A673 (cell line): ENCODE measurements around the gene PMM2. TPM values are rescaled to one million over a fixed set of nuclear protein-coding genes. Genes with fewer than 3 reads are reported as not detected.
"Not testable (repeated sequence)": the region's sequence is repeated elsewhere in the genome, so short reads cannot be mapped to it uniquely, and the experiment has no call there.

ENCODE experiments used
- BruUV-seq: library from RNA; stranded (reverse); fragments of 400-500 nt; replicated peaks from 2 replicates; lab custom pipeline; 2021; lab: Mats Ljungman, UMichigan
- CTCF ChIA-PET: fragments of 300-600 bp; sonication (Branson Sonifier 250); formaldehyde crosslinking; loops from one replicate; lab custom pipeline; 2022; ENCODE audit warnings: antibody characterized with exemption; lab: Charles Lee
- POLR2A ChIA-PET: fragments of 300-600 bp; sonication (Branson Sonifier 250); formaldehyde crosslinking; loops from one replicate; lab custom pipeline; 2022; ENCODE audit warnings: antibody characterized with exemption; ENCODE audit not compliant: low non-redundant PET; lab: Charles Lee
- DNase-seq: peaks from one replicate; pipeline ENCODE4 v3.0.0-alpha.2; 2015; ENCODE audit warnings: low spot score
- H3K27ac ChIP-seq: fragments of 200-600 bp; sonication (generic); 2 replicates; pipeline ENCODE4 v1.5.1; 2016; ENCODE audit warnings: mixed run types, low read depth, mild to moderate bottlenecking, mixed read lengths, antibody characterized with exemption, low read length; ENCODE audit not compliant: poor library complexity, severe bottlenecking
- H3K27me3 ChIP-seq: fragments of 200-600 bp; sonication (generic); replicated peaks from 2 replicates; pipeline ENCODE4 v1.6.1; 2017; ENCODE audit warnings: mixed run types, low read depth, mild to moderate bottlenecking, mixed read lengths, antibody characterized with exemption, low read length; ENCODE audit not compliant: insufficient read depth, poor library complexity
- H3K36me3 ChIP-seq: fragments of 200-600 bp; sonication (generic); 2 replicates; pipeline ENCODE4 v1.6.1; 2016; ENCODE audit warnings: mixed run types, mild to moderate bottlenecking, mixed read lengths, antibody characterized with exemption, low read length; ENCODE audit not compliant: insufficient read depth, poor library complexity, severe bottlenecking
- H3K4me1 ChIP-seq: fragments of 200-600 bp; sonication (generic); 2 replicates; pipeline ENCODE4 v1.6.1; 2017; ENCODE audit warnings: mixed run types, mild to moderate bottlenecking, mixed read lengths, antibody characterized with exemption, low read length; ENCODE audit not compliant: insufficient read depth, poor library complexity, severe bottlenecking
- H3K4me3 ChIP-seq: fragments of 200-600 bp; sonication (generic); 2 replicates; pipeline ENCODE4 v1.5.1; 2016; ENCODE audit warnings: low read depth, mixed run types, mild to moderate bottlenecking, mixed read lengths, low read length; ENCODE audit not compliant: poor library complexity, severe bottlenecking
- H3K9me3 ChIP-seq: fragments of 200-600 bp; sonication (generic); 2 replicates; pipeline ENCODE4 v1.6.1; 2016; ENCODE audit warnings: mixed run types, low read depth, mild to moderate bottlenecking, mixed read lengths, antibody characterized with exemption, low read length; ENCODE audit not compliant: poor library complexity, severe bottlenecking
- EZH2 ChIP-seq: fragments of 200-600 bp; sonication (generic); IDR thresholded peaks from 2 replicates; pipeline ENCODE4 v1.6.1; 2017; ENCODE audit warnings: borderline replicate concordance, low read depth, mild to moderate bottlenecking, mixed read lengths, antibody characterized with exemption, low read length; ENCODE audit not compliant: poor library complexity, severe bottlenecking
- intact Hi-C: fragments of 100-400 bp; cut with micrococcal nuclease; formaldehyde crosslinking; loops from one replicate; pipeline ENCODE4 v1.10.0; 2022; ENCODE audit not compliant: unreplicated experiment
- total RNA-seq: library from RNA; stranded (reverse); gene quantifications from 2 replicates; pipeline ENCODE4 v1.2.3, GENCODE V29; 2021
- TF ChIP-seq, protein P1 (sequence below): fragments of 300-800, 200-600 bp; sonication (generic); conservative IDR thresholded peaks from 2 replicates; pipeline ENCODE4 v1.5.1; 2017; ENCODE audit warnings: low read depth, mild to moderate bottlenecking, antibody characterized with exemption, low read length, moderate library complexity, mixed read lengths

Gene PMM2
- total RNA-seq, 1 experiment from 2014 or later = 54.8 TPM

DNA sequence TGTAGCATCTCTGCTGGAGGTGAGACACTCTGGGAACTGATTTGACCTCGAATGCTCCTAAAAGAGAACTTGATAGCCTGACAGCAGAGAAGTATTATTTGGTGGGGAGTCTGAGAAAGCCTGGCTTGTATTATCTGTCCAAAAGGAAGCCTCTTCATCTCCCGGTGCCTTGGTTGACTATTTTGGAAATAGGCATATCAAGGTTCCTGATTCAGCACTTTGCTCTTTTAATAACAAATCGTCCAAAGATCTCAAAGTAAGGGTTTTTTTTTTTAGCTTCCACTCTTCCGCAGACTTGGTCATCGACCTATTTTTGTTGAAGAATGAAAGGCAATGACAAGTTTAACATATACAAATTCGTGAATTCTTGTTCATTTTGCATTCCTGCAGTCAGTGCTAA, 15.0 kb upstream of the PMM2 start:
- TF ChIP-seq EZH2 = no peak
- TF ChIP-seq, protein P1, sequence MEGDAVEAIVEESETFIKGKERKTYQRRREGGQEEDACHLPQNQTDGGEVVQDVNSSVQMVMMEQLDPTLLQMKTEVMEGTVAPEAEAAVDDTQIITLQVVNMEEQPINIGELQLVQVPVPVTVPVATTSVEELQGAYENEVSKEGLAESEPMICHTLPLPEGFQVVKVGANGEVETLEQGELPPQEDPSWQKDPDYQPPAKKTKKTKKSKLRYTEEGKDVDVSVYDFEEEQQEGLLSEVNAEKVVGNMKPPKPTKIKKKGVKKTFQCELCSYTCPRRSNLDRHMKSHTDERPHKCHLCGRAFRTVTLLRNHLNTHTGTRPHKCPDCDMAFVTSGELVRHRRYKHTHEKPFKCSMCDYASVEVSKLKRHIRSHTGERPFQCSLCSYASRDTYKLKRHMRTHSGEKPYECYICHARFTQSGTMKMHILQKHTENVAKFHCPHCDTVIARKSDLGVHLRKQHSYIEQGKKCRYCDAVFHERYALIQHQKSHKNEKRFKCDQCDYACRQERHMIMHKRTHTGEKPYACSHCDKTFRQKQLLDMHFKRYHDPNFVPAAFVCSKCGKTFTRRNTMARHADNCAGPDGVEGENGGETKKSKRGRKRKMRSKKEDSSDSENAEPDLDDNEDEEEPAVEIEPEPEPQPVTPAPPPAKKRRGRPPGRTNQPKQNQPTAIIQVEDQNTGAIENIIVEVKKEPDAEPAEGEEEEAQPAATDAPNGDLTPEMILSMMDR = no peak
- Histone ChIP-seq H3K9me3 (no peaks in the 10 kb centered on the region), H3K36me3 (no peaks in the 10 kb centered on the region), H3K4me3 (no peak overlapping the region), H3K4me1 (no peaks in the 10 kb centered on the region), H3K27ac (no peak overlapping the region), H3K27me3 (no peaks in the 10 kb centered on the region)
- BruUV-seq = no TSS peak
- ChIA-PET CTCF (no interaction called here), POLR2A (no interaction called here)
- intact Hi-C loops = no loop called here
- no peak for DNase-seq

GRCh38 chr16:8785408-8785807, 12.2 kb upstream of the PMM2 start:
- H3K9me3 ChIP-seq = no peaks in the 10 kb centered on the region
- TF ChIP-seq, protein P1 = no peak
- TF ChIP-seq EZH2 = no peak
- no peak overlapping the region for H3K4me3 ChIP-seq
- ChIA-PET POLR2A (no interaction called here), CTCF (no interaction called here)
- no TSS peak for BruUV-seq
- H3K27ac ChIP-seq = no peak overlapping the region
- H3K27me3 ChIP-seq = no peaks in the 10 kb centered on the region
- intact Hi-C loops = no loop called here
- H3K4me1 ChIP-seq = no peaks in the 10 kb centered on the region
- no peaks in the 10 kb centered on the region for H3K36me3 ChIP-seq
- no peak for DNase-seq

- H3K27me3 ChIP-seq, H3K36me3 ChIP-seq, POLR2A ChIA-PET, intact Hi-C loops, DNase-seq, H3K27ac ChIP-seq, H3K4me1 ChIP-seq, H3K9me3 ChIP-seq, CTCF ChIA-PET, BruUV-seq, H3K4me3 ChIP-seq: not testable (repeated sequence)
Observed at GRCh38 chr16:8786316-8786715, 11.3 kb upstream of the PMM2 start.

GRCh38 chr16:8788578-8789172, 9.0 kb upstream of the PMM2 start:
- no TSS peak for BruUV-seq
- Histone ChIP-seq H3K4me1 (no peaks in the 10 kb centered on the region), H3K4me3 (no peak overlapping the region), H3K27ac (no peak overlapping the region), H3K9me3 (no peaks in the 10 kb centered on the region), H3K36me3 (no peaks in the 10 kb centered on the region), H3K27me3 (no peaks in the 10 kb centered on the region)
- intact Hi-C loops = no loop called here
- ChIA-PET CTCF (no interaction called here), POLR2A (interaction anchor here (0.6 kb wide), 1 partner anchor 44 kb away, joined by 4 read pairs; no protein-coding TSS in a partner anchor)
- TF ChIP-seq EZH2 = no peak
- TF ChIP-seq, protein P1 = no peak
- no peak for DNase-seq
